A549 (cell line): ENCODE results near the gene SPIRE1.

Experiments used
- CEBPB ChIP-seq, 2 experiments: fragments of >200 bp in 1 of 2; sonication (Bioruptor Twin) in 1 of 2; formaldehyde crosslinking in 1 of 2; IDR thresholded peaks; 2 replicates each; pipeline ENCODE4 v1.6.1; 2012 to 2016
- CTCF ChIP-seq: fragments of >200 bp; sonication (Bioruptor Twin); formaldehyde crosslinking; IDR thresholded peaks from 3 replicates; pipeline ENCODE4 v1.5.1; 2016
- JUN ChIP-seq, 2 experiments: fragments of >200 bp; sonication (Bioruptor Twin); formaldehyde crosslinking; IDR thresholded peaks; 2 replicates in 1 of 2; 3 replicates in 1 of 2; pipeline ENCODE4 v1.6.1; 2016 to 2017
- POLR2A ChIP-seq: IDR thresholded peaks from 2 replicates; pipeline ENCODE4 v1.6.1; 2012; ENCODE audit warnings: mild to moderate bottlenecking, low read length
- RCOR1 ChIP-seq: fragments of 150-350 bp; IDR thresholded peaks from 2 replicates; pipeline ENCODE4 v1.6.1; 2014; ENCODE audit warnings: antibody characterized with exemption, low read length, low read depth
- RFX5 ChIP-seq: fragments of 450-650 bp; IDR thresholded peaks from 2 replicates; pipeline ENCODE4 v1.7.1; 2014; ENCODE audit warnings: antibody characterized with exemption, mild to moderate bottlenecking, moderate library complexity
- ZC3H11A ChIP-seq: fragments of 450-650 bp; IDR thresholded peaks from 2 replicates; pipeline ENCODE4 v1.6.1; 2014; ENCODE audit warnings: antibody characterized with exemption, mild to moderate bottlenecking
- ZFP36 ChIP-seq: fragments of 450-650 bp; IDR thresholded peaks from 2 replicates; pipeline ENCODE4 v1.6.1; 2014; ENCODE audit warnings: borderline replicate concordance; ENCODE audit not compliant: partially characterized antibody
- TF ChIP-seq, protein P1 (sequence below): fragments of 200-600 bp; sonication (generic); IDR thresholded peaks from 2 replicates; pipeline ENCODE4 v1.6.1; 2016; ENCODE audit warnings: antibody characterized with exemption, mild to moderate bottlenecking, moderate library complexity

- TF ChIP-seq POLR2A (no peak), RCOR1 (no peak), CEBPB (IDR thresholded peaks at IDR 0.05) (no peak), JUN (IDR thresholded peaks at IDR 0.05) (no peak), CTCF (no peak), ZC3H11A (no peak), RFX5 (no peak), ZFP36 (no peak)
- TF ChIP-seq, protein P1, sequence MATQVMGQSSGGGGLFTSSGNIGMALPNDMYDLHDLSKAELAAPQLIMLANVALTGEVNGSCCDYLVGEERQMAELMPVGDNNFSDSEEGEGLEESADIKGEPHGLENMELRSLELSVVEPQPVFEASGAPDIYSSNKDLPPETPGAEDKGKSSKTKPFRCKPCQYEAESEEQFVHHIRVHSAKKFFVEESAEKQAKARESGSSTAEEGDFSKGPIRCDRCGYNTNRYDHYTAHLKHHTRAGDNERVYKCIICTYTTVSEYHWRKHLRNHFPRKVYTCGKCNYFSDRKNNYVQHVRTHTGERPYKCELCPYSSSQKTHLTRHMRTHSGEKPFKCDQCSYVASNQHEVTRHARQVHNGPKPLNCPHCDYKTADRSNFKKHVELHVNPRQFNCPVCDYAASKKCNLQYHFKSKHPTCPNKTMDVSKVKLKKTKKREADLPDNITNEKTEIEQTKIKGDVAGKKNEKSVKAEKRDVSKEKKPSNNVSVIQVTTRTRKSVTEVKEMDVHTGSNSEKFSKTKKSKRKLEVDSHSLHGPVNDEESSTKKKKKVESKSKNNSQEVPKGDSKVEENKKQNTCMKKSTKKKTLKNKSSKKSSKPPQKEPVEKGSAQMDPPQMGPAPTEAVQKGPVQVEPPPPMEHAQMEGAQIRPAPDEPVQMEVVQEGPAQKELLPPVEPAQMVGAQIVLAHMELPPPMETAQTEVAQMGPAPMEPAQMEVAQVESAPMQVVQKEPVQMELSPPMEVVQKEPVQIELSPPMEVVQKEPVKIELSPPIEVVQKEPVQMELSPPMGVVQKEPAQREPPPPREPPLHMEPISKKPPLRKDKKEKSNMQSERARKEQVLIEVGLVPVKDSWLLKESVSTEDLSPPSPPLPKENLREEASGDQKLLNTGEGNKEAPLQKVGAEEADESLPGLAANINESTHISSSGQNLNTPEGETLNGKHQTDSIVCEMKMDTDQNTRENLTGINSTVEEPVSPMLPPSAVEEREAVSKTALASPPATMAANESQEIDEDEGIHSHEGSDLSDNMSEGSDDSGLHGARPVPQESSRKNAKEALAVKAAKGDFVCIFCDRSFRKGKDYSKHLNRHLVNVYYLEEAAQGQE = no peak
These were observed 258.7 kb downstream of the SPIRE1 start for GRCh38 chr18:12399231-12399630.
